ENCODE data around the gene GAS2L2.

GAS2L2 gene

DNA sequence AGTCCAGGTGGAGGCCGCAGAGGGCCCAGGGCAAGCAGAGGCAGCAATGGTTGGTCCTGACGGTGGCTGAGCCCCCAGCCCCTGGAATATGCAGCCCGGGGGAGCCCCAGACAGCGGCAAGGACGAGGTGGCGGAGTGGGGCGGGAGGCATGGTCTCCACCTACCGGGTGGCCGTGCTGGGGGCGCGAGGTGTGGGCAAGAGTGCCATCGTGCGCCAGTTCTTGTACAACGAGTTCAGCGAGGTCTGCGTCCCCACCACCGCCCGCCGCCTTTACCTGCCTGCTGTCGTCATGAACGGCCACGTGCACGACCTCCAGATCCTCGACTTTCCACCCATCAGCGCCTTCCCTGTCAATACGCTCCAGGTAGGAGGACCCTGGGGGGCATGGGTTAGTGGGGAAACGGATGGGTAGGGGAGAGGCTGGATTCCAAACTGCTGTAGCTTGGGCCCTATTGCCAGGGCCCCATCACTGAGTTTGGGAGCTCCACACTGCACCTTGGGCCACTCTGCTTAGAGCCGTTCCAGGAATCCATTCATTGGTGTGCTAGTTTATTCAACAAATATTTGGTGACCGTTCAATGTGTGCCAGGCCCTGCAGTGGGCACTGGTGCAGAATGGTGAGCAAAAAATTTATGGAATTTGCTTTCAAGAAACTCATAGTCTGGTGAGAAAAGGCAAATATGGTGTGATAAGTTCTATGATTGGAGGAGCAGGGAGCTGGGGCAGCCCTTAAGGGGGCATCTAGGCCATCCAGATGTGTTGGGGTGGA lies 17.8 kb downstream of the GAS2L2 start:
- Histone ChIP-seq H3K27me3 (ENCODE audit: insufficient read depth, low read length) (no peaks in the 10 kb centered on the region), H3K4me1 (ENCODE audit: insufficient read depth, low read length) (peaks cover 12% of the 10 kb centered on the region), H3K36me3 (ENCODE audit: insufficient read depth, low read length) (no peaks in the 10 kb centered on the region), H2AFZ (ENCODE audit: low read depth, low read length) (no peak overlapping the region), H3K9me3 (ENCODE audit: low read length) (no peaks in the 10 kb centered on the region), H3K4me3 (ENCODE audit: low read length) (no peak overlapping the region)

GRCh38 chr17:35734396-35734795 lies 18.6 kb downstream of the GAS2L2 start:
- Histone ChIP-seq H2AFZ (ENCODE audit: low read depth, low read length) (no peak overlapping the region), H3K9me3 (ENCODE audit: low read length) (no peaks in the 10 kb centered on the region), H3K27me3 (ENCODE audit: insufficient read depth, low read length) (no peaks in the 10 kb centered on the region), H3K4me3 (ENCODE audit: low read length) (no peak overlapping the region), H3K36me3 (ENCODE audit: insufficient read depth, low read length) (no peaks in the 10 kb centered on the region), H3K4me1 (ENCODE audit: insufficient read depth, low read length) (peaks cover 14% of the 10 kb centered on the region)

DNA sequence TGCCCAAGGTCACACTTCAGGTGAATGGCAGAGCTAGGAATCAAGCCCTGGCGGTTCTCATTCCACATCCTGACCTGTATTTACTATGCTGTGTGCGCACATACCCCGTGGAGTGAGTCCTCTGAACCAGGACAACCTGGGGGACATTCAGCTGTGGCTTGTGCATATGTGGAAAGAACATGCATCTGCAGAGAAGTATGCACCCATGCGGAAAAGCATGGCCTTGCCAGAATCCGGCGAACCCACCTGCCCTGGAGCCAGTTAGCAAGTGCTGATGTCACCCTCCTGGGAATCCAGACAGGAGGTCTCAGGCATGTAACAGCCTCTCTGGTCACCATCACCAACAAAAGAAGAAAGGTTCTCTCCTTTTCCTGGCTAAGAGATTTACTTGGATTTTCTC lies 19.7 kb downstream of the GAS2L2 start:
- no peak overlapping the region for H2AFZ ChIP-seq (ENCODE audit: low read depth, low read length)

DNA sequence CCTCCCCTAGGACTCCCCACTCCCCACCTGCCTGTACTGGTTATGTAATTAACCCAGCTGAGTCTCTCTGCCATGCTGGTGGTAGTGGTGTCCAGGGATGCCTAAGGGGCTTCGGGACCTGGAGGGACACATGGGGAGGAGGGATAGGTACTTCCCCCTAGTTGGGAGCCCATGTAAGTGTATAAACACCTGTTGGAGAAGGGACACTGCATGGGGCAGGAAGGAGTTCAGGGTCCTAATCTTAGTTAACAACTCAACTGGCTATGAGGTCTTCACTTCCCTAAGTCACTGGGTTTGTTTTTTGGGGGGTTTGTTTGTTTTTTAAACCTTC lies 20.3 kb downstream of the GAS2L2 start:
- Histone ChIP-seq H3K4me3 (ENCODE audit: low read length) (peak overlapping the region; percentile 52), H3K36me3 (ENCODE audit: insufficient read depth, low read length) (peaks cover 2% of the 10 kb centered on the region), H3K9me3 (ENCODE audit: low read length) (no peaks in the 10 kb centered on the region)

More for the DNA sequence above, 19.7 kb downstream of the GAS2L2 start:
- no peaks in the 10 kb centered on the region for H3K9me3 ChIP-seq (ENCODE audit: low read length)
- peaks cover 15% of the 10 kb centered on the region for H3K4me1 ChIP-seq (ENCODE audit: insufficient read depth, low read length)
- H3K27me3 ChIP-seq (ENCODE audit: insufficient read depth, low read length) = no peaks in the 10 kb centered on the region
- no peaks in the 10 kb centered on the region for H3K36me3 ChIP-seq (ENCODE audit: insufficient read depth, low read length)
- H3K4me3 ChIP-seq (ENCODE audit: low read length) = no peak overlapping the region

GRCh38 chr17:35731917-35732805 lies 20.9 kb downstream of the GAS2L2 start:
- Histone ChIP-seq H3K27me3 (ENCODE audit: insufficient read depth, low read length) (no peaks in the 10 kb centered on the region), H3K4me3 (ENCODE audit: low read length) (peak overlapping the region; percentile 52), H3K9me3 (ENCODE audit: low read length) (no peaks in the 10 kb centered on the region), H3K36me3 (ENCODE audit: insufficient read depth, low read length) (peaks cover 4% of the 10 kb centered on the region), H2AFZ (ENCODE audit: low read depth, low read length) (no peak overlapping the region), H3K4me1 (ENCODE audit: insufficient read depth, low read length) (peaks cover 15% of the 10 kb centered on the region)

More for the DNA sequence above, 20.3 kb downstream of the GAS2L2 start:
- Histone ChIP-seq H3K27me3 (ENCODE audit: insufficient read depth, low read length) (no peaks in the 10 kb centered on the region), H3K4me1 (ENCODE audit: insufficient read depth, low read length) (peaks cover 15% of the 10 kb centered on the region), H2AFZ (ENCODE audit: low read depth, low read length) (no peak overlapping the region)

DNA sequence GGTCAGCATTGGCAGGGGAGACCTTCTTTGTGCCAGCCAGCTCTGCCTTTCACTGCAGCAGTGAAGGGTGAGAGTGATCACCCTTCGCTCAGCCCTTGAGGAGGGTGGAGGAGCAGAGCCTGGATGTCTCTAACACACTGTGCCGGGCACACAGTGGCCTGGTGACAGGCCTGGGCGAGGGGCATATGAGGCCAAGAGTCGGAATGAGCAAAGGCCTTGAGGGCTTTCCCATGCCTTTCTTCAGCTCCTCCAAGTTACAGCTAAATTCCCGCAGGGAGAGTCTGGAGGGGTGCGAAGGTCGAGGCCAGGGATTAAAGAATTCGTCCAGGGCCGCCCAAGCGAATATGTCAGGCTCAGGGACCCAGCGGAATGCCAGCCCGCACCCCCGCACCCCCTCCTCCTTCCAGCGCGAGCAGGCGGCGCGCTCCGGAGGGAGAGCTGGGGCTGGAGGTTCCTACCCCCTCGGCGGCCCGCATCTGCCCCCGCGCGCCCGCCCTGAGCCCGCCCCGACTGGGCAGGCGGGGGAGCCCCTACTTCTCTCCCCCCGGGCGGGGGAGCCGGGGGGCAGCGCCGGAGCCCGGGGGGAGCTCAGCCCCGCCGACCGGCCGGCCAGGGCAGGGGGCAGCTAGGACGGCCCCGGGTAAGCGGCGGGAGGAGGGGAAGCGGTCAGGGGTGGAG lies 21.7 kb downstream of the GAS2L2 start, which contains the start of gene RASL10B:
Gene RASL10B (plus strand): TSS at position 401 of the 678 bp plus-strand sequence. CDS start 3,546 bp downstream, outside the sequence.
- no peaks in the 10 kb centered on the region for H3K9me3 ChIP-seq (ENCODE audit: low read length)
- peaks cover 8% of the 10 kb centered on the region for H3K36me3 ChIP-seq (ENCODE audit: insufficient read depth, low read length)
- peak within 1 kb of the TSS; percentile 52 for H3K4me3 ChIP-seq (ENCODE audit: low read length)
- peaks cover 15% of the 10 kb centered on the region for H3K4me1 ChIP-seq (ENCODE audit: insufficient read depth, low read length)
- peak within 1 kb of the TSS; percentile 9 for H2AFZ ChIP-seq (ENCODE audit: low read depth, low read length)
- no peaks in the 10 kb centered on the region for H3K27me3 ChIP-seq (ENCODE audit: insufficient read depth, low read length)

DNA sequence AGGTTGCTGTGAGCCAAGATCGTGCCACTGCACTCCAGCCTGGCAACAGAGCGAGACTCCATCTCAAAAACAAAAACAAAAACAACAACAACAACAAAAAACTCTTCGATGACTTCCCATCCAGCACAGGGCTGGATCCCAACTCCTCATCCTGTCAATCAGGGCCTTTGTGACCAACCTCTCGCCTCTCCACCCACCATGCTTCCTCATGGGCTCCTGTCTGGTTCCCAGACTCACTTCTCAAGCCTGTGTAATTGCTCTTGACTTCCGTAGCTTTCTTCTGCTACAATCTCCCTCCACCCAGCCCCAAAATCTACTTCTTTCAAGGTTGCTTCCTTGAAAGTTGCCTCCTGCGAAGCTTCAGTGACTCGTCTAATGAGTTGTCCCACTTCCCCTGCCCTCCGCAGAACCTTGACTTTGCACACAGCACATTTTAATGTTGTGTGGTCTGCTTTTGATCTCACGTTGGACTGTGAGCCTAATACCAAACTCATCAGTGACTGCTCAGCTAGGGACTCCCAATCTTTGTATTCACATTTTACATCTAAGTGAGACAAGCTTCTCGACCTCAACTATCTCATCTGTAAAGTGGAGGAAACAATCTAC lies 22.5 kb downstream of the GAS2L2 start:
- no peaks in the 10 kb centered on the region for H3K9me3 ChIP-seq (ENCODE audit: low read length)

DNA sequence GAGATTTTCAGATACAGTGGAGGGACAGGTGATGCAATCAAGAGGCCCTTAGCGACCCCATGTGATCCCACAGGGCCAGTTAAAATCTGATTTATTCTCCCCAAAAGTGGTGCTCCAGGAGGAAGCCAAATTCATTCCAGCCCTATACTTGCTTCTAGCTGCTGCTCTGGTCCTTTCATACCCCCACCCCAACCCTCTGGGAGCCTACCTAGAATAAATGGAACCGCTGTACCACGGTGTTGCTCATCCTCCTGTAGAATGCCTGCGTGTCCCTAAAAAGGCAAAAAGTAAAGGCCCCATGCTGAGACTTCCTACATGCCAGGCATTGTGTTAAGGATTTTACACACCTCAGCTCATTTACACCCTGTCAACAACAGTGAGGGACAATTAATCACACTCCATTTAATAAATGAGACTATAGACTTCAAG lies 23.6 kb downstream of the GAS2L2 start:
- H3K36me3 ChIP-seq (ENCODE audit: insufficient read depth, low read length) = peaks cover 23% of the 10 kb centered on the region
- no peak overlapping the region for H2AFZ ChIP-seq (ENCODE audit: low read depth, low read length)
- no peaks in the 10 kb centered on the region for H3K9me3 ChIP-seq (ENCODE audit: low read length)
- H3K27me3 ChIP-seq (ENCODE audit: insufficient read depth, low read length) = no peaks in the 10 kb centered on the region
- H3K4me3 ChIP-seq (ENCODE audit: low read length) = no peak overlapping the region
- H3K4me1 ChIP-seq (ENCODE audit: insufficient read depth, low read length) = peaks cover 15% of the 10 kb centered on the region

More for the DNA sequence above, 22.5 kb downstream of the GAS2L2 start:
- H3K36me3 ChIP-seq (ENCODE audit: insufficient read depth, low read length) = peaks cover 14% of the 10 kb centered on the region
- no peak overlapping the region for H2AFZ ChIP-seq (ENCODE audit: low read depth, low read length)
- peaks cover 15% of the 10 kb centered on the region for H3K4me1 ChIP-seq (ENCODE audit: insufficient read depth, low read length)
- H3K27me3 ChIP-seq (ENCODE audit: insufficient read depth, low read length) = no peaks in the 10 kb centered on the region
- no peak overlapping the region for H3K4me3 ChIP-seq (ENCODE audit: low read length)

- no peaks in the 10 kb centered on the region for H3K27me3 ChIP-seq (ENCODE audit: insufficient read depth, low read length)
- H3K4me1 ChIP-seq (ENCODE audit: insufficient read depth, low read length) = peaks cover 15% of the 10 kb centered on the region
- no peak overlapping the region for H2AFZ ChIP-seq (ENCODE audit: low read depth, low read length)
- H3K36me3 ChIP-seq (ENCODE audit: insufficient read depth, low read length) = peaks cover 32% of the 10 kb centered on the region
- H3K9me3 ChIP-seq (ENCODE audit: low read length) = no peaks in the 10 kb centered on the region
- H3K4me3 ChIP-seq (ENCODE audit: low read length) = no peak overlapping the region
Measured at GRCh38 chr17:35728551-35728950, 24.5 kb downstream of the GAS2L2 start.

- H3K9me3 ChIP-seq (ENCODE audit: low read length) = no peaks in the 10 kb centered on the region
- no peak overlapping the region for H2AFZ ChIP-seq (ENCODE audit: low read depth, low read length)
- peaks cover 40% of the 10 kb centered on the region for H3K36me3 ChIP-seq (ENCODE audit: insufficient read depth, low read length)
- peaks cover 15% of the 10 kb centered on the region for H3K4me1 ChIP-seq (ENCODE audit: insufficient read depth, low read length)
- no peaks in the 10 kb centered on the region for H3K27me3 ChIP-seq (ENCODE audit: insufficient read depth, low read length)
- no peak overlapping the region for H3K4me3 ChIP-seq (ENCODE audit: low read length)
Measured at GRCh38 chr17:35727635-35728034, 25.4 kb downstream of the GAS2L2 start.

DNA sequence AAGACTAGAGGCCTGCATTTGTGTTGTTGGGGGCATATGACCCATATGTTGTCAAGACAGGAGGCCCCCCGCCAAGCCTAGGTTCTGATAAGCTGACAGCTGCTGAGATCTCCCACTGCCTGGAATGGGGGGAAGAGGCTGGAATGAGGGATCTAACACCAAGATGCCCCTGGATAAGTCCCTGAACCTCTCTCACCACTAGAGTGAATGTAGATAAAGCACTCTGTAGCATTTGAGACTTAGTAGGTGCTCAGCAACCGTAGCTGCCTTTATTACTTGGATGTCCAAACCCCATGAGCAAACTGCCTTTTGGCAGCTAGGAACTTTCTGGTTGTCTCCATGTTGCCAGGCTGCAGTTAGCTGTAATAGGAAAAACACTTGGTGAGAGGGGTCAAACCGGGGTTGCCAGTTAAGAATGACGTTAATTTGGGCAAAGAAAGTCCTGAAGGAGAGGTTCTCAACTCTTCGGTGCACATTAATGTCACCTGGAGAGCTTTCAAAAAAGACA lies 26.0 kb downstream of the GAS2L2 start:
- Histone ChIP-seq H3K36me3 (ENCODE audit: insufficient read depth, low read length) (peaks cover 40% of the 10 kb centered on the region), H3K27me3 (ENCODE audit: insufficient read depth, low read length) (no peaks in the 10 kb centered on the region), H3K9me3 (ENCODE audit: low read length) (no peaks in the 10 kb centered on the region), H3K4me1 (ENCODE audit: insufficient read depth, low read length) (peaks cover 10% of the 10 kb centered on the region), H3K4me3 (ENCODE audit: low read length) (no peak overlapping the region), H2AFZ (ENCODE audit: low read depth, low read length) (no peak overlapping the region)

GRCh38 chr17:35726127-35726952 lies 26.7 kb downstream of the GAS2L2 start:
- Histone ChIP-seq H2AFZ (ENCODE audit: low read depth, low read length) (no peak overlapping the region), H3K27me3 (ENCODE audit: insufficient read depth, low read length) (no peaks in the 10 kb centered on the region), H3K4me3 (ENCODE audit: low read length) (no peak overlapping the region), H3K36me3 (ENCODE audit: insufficient read depth, low read length) (peaks cover 40% of the 10 kb centered on the region), H3K9me3 (ENCODE audit: low read length) (no peaks in the 10 kb centered on the region), H3K4me1 (ENCODE audit: insufficient read depth, low read length) (peaks cover 9% of the 10 kb centered on the region)

All from neuron (in vitro differentiated cells).